ENCODE data around the gene CEP63.

DNA sequence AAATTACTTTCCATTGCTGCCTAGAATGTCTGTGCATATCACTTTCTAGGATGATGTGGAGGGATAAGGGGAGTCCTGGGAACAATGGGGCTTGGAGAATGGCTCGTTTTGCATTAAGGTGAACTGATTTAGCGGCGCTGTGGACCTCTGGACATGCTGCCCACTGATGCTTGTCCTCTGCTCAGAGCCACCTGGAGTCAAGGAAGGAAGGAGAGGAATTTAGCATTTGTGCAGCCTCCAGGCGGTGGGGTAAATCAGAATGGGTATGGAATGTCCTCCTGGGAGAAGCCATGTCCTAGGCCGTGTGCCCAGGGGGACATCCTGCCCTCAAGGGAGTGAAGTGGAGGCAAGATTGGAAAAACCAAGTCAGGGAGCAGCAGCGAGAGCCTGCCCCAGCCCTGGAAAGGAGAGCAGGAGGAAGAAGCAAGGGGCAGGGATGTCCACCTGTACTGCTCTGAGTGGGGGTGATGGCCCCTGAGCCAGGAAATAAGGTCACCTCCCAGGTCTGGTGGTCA, 127.2 kb downstream of the CEP63 start:
- no peak for TF ChIP-seq POLR2A (IDR thresholded peaks at IDR 0.05; ENCODE audit: borderline replicate concordance, extremely low read depth, insufficient read depth, insufficient read length)
- no peak for TF ChIP-seq POLR2AphosphoS5 (IDR thresholded peaks at IDR 0.05; ENCODE audit: low read depth, low read length)

All from HCT116 (cell line).